Astrocyte of the spinal cord (primary cell): Measurements from ENCODE around the gene RAB31.

Source experiments
- DNase-seq: peaks from one replicate; pipeline ENCODE4 v3.0.0; 2011; ENCODE audit warnings: low read depth, low spot score
- H3K4me3 ChIP-seq: 2 replicates; pipeline ENCODE4 v1.5.1; 2011; ENCODE audit warnings: low read depth, mild to moderate bottlenecking, low read length, moderate library complexity
- CTCF ChIP-seq: IDR thresholded peaks from 2 replicates; pipeline ENCODE4 v1.5.1; 2012; ENCODE audit warnings: low read depth, mild to moderate bottlenecking, low read length, inconsistent platforms
- in situ Hi-C: cut with HindIII; loops from 2 replicates; pipeline ENCODE4 v1.10.0; 2017; ENCODE audit warnings: low sequenced_read_pairs

Gene RAB31

GRCh38 chr18:9755615-9756014 lies 47.5 kb downstream of the RAB31 start:
- DNase-seq = no peak
- H3K4me3 ChIP-seq = no peak overlapping the region
- in situ Hi-C loops = no loop called here
- no peak for TF ChIP-seq CTCF

GRCh38 chr18:9756271-9756932 lies 48.3 kb downstream of the RAB31 start:
- TF ChIP-seq CTCF = no peak
- in situ Hi-C loops = no loop called here
- no peak overlapping the region for H3K4me3 ChIP-seq
- DNase-seq = no peak

GRCh38 chr18:9756933-9757470 lies 48.9 kb downstream of the RAB31 start:
- H3K4me3 ChIP-seq = no peak overlapping the region
- no peak for TF ChIP-seq CTCF
- in situ Hi-C loops = no loop called here
- no peak for DNase-seq

- TF ChIP-seq CTCF = no peak
- in situ Hi-C loops = no loop called here
- peak; percentile 82 for DNase-seq
- H3K4me3 ChIP-seq = no peak overlapping the region
Observed at GRCh38 chr18:9757827-9758621, 49.9 kb downstream of the RAB31 start.

- no peak for DNase-seq
- in situ Hi-C loops = no loop called here
- no peak for TF ChIP-seq CTCF
- H3K4me3 ChIP-seq = no peak overlapping the region
Observed at GRCh38 chr18:9758624-9759075, 50.5 kb downstream of the RAB31 start.

- DNase-seq = no peak
- in situ Hi-C loops = no loop called here
- TF ChIP-seq CTCF = no peak
- no peak overlapping the region for H3K4me3 ChIP-seq
Observed at GRCh38 chr18:9760641-9761040, 52.5 kb downstream of the RAB31 start.
